HG02870 (cell line): ENCODE measurements around the gene NLRP12.
"Not testable (repeated sequence)": the region's sequence is repeated elsewhere in the genome, so short reads cannot be mapped to it uniquely, and the experiment has no call there.

Source experiments
- ATAC-seq: cut with Tn5 transposase; IDR thresholded peaks from one replicate; pipeline ENCODE4 v1.9.1; 2021; ENCODE audit warnings: mild to moderate bottlenecking, moderate library complexity; ENCODE audit not compliant: unreplicated experiment

The NLRP12 gene

GRCh38 chr19:53785196-53785889, 38.8 kb downstream of the NLRP12 start:
- ATAC-seq: no peak

DNA sequence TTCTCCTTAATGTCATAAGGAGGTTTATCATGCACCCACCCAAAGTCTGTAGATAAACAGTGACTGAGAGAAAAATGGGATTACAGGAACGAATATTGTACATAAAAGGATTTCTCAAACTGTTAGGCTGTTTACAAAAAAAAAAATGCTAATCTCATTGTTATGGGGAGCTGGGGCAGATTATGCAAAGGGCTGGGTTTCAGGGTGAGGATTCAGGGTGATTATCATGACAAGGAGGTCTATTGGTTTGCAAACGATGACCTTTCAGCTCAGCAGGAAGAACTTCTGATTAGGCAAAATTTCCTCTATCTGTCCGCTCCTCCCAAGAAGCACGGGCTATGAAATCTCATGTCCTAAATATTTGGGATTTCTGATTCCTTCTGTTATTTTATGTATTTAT, 41.4 kb downstream of the NLRP12 start:
- ATAC-seq: no peak

- not testable (repeated sequence) for ATAC-seq
Observed at GRCh38 chr19:53781332-53781731, 42.8 kb downstream of the NLRP12 start.

DNA sequence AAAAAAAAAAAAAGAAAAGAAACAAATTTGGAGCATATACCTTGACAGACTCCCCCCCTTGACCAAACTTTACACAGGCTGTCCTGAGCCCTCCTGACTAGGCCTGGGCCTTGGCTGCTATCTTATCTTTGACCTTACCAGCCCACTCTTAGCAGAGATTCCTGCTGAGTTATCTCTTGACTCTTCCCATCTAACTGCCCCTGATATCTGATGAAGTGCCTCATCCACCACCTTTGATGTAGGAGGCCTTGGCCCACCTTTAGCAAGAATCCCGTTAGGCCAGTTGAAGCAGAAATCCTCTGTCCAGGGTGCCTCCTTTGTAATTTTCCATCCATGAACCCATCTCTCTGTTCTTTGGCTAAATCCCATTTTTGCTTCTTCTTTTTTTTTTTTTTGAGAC, 43.6 kb downstream of the NLRP12 start:
- no peak for ATAC-seq

GRCh38 chr19:53775524-53775923, 48.6 kb downstream of the NLRP12 start:
- no peak for ATAC-seq

GRCh38 chr19:53774491-53774890, 49.6 kb downstream of the NLRP12 start:
- ATAC-seq: not testable (repeated sequence)

- no peak for ATAC-seq
Observed at GRCh38 chr19:53773999-53774398, 50.1 kb downstream of the NLRP12 start.

DNA sequence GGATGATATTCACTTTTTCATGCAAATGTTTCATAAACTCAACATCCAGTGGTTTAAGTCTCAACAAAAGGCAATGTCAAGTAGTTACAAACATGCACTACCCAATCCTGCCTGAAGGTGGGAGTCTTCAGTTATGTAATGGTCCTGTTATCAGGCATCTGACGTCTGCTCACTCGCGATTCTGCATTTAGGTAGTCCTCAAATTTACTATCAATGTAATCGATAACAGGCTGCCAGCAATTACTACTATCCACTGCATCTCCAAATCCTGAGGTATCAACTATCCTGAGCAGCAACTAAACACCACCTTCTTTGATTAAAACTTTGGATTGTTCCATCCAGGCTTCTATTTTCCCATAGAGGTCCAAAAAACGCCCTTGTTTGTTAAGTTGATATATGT, 51.2 kb downstream of the NLRP12 start:
- ATAC-seq: no peak

GRCh38 chr19:53771144-53771543, 53.0 kb downstream of the NLRP12 start:
- ATAC-seq: no peak

DNA sequence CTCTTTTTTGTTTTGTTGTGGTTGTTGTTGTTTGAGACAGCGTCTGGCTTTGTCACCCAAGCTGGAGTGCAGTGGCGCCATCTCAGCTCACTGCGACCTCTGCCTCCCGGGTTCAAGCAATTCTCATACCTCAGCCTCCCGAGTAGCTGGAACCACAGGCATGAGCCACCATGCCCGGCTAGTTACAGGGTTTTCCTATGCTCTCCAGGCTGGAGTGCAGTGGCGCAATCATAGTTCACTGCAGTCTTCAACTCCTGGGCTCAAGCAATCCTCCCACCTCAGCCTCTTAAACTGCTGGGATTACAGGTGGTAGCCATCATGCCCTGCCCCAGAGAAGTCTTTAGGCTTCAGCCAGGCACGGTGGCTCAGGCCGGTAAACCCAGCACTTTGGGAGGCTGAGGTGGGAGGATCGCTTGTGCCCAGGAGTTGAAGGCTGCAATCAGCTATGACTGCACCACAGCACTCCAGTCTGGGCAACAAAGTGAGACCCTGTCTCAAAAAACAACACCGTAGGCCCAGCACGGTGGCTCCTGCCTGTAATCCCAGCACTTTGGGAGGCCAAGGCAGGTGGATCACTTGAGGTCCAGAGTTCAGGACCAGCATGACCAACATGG, 54.3 kb downstream of the NLRP12 start:
- ATAC-seq: not testable (repeated sequence)

DNA sequence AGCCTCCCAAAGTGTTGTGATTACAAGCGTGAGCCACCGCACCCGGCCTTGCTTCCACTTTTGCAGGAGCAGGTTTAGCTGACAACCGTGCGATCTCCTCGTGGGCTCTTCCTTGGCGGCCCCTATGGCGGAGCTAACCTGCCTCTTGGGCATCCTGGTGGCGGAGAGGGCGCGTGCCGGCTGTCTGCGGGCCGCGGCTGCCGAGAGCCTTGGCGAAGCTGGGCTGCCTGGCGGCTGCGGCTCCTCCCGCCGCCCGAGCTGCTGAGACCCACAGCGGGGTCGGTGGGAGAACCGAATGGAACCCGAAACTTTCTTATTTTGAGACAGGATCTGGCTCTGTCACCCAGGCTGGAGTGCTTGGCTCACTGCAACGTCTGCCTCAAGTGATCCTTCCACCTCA, 55.7 kb downstream of the NLRP12 start:
- ATAC-seq: no peak

DNA sequence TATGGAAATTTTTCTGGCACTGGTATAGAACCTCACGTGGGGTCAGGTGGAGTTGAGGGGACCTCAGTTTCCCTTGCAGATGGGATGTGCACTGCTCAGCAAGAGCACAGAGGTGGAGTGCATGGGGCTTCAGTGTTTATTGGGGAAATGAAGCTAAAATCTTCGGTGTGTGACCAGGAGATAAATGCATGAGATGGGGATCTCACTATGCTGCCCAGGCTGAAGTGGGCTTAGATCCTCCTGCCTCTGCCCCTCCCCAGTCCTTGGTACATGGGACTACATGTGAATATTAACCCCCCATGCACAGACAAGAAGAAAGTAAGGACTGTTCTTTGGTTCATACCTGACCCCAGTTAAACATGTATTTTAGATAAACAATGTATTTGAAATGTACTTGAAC, 65.1 kb downstream of the NLRP12 start:
- ATAC-seq: not testable (repeated sequence)
